Loucy (cell line): ENCODE measurements around the gene VSX2.

Source experiments
- H2AFZ ChIP-seq: fragments of 200-600 bp; sonication (generic); 2 replicates; pipeline ENCODE4 v1.6.0; 2016; ENCODE audit warnings: antibody characterized with exemption, mild to moderate bottlenecking, low read length, moderate library complexity
- H3F3A ChIP-seq: fragments of 200-600 bp; 2 replicates; pipeline ENCODE4 v1.6.0; 2016; ENCODE audit warnings: antibody characterized with exemption, low read depth, mild to moderate bottlenecking
- H3K27me3 ChIP-seq: fragments of 200-600 bp; sonication (generic); 2 replicates; pipeline ENCODE4 v1.6.1; 2014; ENCODE audit warnings: low read length, mild to moderate bottlenecking; ENCODE audit not compliant: insufficient read depth, poor library complexity, severe bottlenecking
- H3K36me3 ChIP-seq: fragments of 200-600 bp; sonication (generic); 2 replicates; pipeline ENCODE4 v1.6.1; 2016; ENCODE audit warnings: low read length; ENCODE audit not compliant: insufficient read depth
- H3K4me1 ChIP-seq: fragments of 200-600 bp; sonication (generic); 2 replicates; pipeline ENCODE4 v1.5.1; 2014; ENCODE audit warnings: low read length, mild to moderate bottlenecking; ENCODE audit not compliant: insufficient read depth, poor library complexity, severe bottlenecking
- H3K4me2 ChIP-seq: fragments of 200-600 bp; sonication (generic); 2 replicates; pipeline ENCODE4 v1.6.0; 2014; ENCODE audit warnings: antibody characterized with exemption, low read length, low read depth, mild to moderate bottlenecking; ENCODE audit not compliant: poor library complexity, severe bottlenecking
- H3K4me3 ChIP-seq: fragments of 200-600 bp; sonication (generic); 2 replicates; pipeline ENCODE4 v1.5.1; 2014; ENCODE audit warnings: low read length, mild to moderate bottlenecking, mixed read lengths; ENCODE audit not compliant: poor library complexity, severe bottlenecking
- H3K79me2 ChIP-seq: fragments of 200-600 bp; sonication (generic); 2 replicates; pipeline ENCODE4 v1.6.1; 2014; ENCODE audit warnings: low read length; ENCODE audit not compliant: insufficient read depth
- H3K9ac ChIP-seq: fragments of 200-600 bp; sonication (generic); 2 replicates; pipeline ENCODE4 v1.6.0; 2014; ENCODE audit warnings: mild to moderate bottlenecking, low read depth, low read length, moderate library complexity; ENCODE audit not compliant: poor library complexity, severe bottlenecking
- H3K9me2 ChIP-seq: fragments of 200-600 bp; sonication (generic); replicated peaks from 2 replicates; pipeline ENCODE4 v1.6.1; 2016; ENCODE audit warnings: low read depth, low read length, mixed read lengths
- H3K9me3 ChIP-seq: fragments of 200-600 bp; sonication (generic); 2 replicates; pipeline ENCODE4 v1.6.1; 2014; ENCODE audit warnings: mild to moderate bottlenecking, antibody characterized with exemption, low read length, low read depth; ENCODE audit not compliant: insufficient read depth
- H4K20me1 ChIP-seq: fragments of 200-600 bp; sonication (generic); 2 replicates; pipeline ENCODE4 v1.6.0; 2014; ENCODE audit warnings: antibody characterized with exemption, low read length, mild to moderate bottlenecking; ENCODE audit not compliant: insufficient read depth, poor library complexity, severe bottlenecking
- CTCF ChIP-seq: fragments of 200-600 bp; sonication (generic); conservative IDR thresholded peaks from 2 replicates; pipeline ENCODE4 v1.5.1; 2014; ENCODE audit warnings: mild to moderate bottlenecking, antibody characterized with exemption, low read length
- EZH2phosphoT487 ChIP-seq: fragments of 200-600 bp; IDR thresholded peaks from 2 replicates; pipeline ENCODE4 v1.6.1; 2018; ENCODE audit warnings: antibody characterized with exemption, mild to moderate bottlenecking, moderate library complexity, borderline replicate concordance

The VSX2 gene

GRCh38 chr14:74258764-74259035 is 19.5 kb downstream of the VSX2 start:
- Histone ChIP-seq H3K9ac (no peak overlapping the region), H3K4me3 (no peak overlapping the region), H3K4me2 (no peak overlapping the region), H3F3A (no peaks in the 10 kb centered on the region), H3K27me3 (no peaks in the 10 kb centered on the region), H4K20me1 (no peaks in the 10 kb centered on the region), H3K4me1 (peaks cover 9% of the 10 kb centered on the region), H3K36me3 (no peaks in the 10 kb centered on the region), H3K79me2 (no peaks in the 10 kb centered on the region), H2AFZ (no peak overlapping the region), H3K9me3 (no peaks in the 10 kb centered on the region), H3K9me2 (no peaks in the 10 kb centered on the region)
- TF ChIP-seq CTCF = no peak
- TF ChIP-seq EZH2phosphoT487 = no peak

- H2AFZ ChIP-seq = no peak overlapping the region
- H3K4me2 ChIP-seq = no peak overlapping the region
- H3K9me3 ChIP-seq = no peaks in the 10 kb centered on the region
- H3K4me1 ChIP-seq = peaks cover 9% of the 10 kb centered on the region
- no peak overlapping the region for H3K4me3 ChIP-seq
- H3K79me2 ChIP-seq = no peaks in the 10 kb centered on the region
- H3K36me3 ChIP-seq = no peaks in the 10 kb centered on the region
- no peak for TF ChIP-seq EZH2phosphoT487
- no peak for TF ChIP-seq CTCF
- no peaks in the 10 kb centered on the region for H3K9me2 ChIP-seq
- H4K20me1 ChIP-seq = no peaks in the 10 kb centered on the region
- H3K27me3 ChIP-seq = no peaks in the 10 kb centered on the region
- no peaks in the 10 kb centered on the region for H3F3A ChIP-seq
- no peak overlapping the region for H3K9ac ChIP-seq
Measured at GRCh38 chr14:74259513-74259912, 20.3 kb downstream of the VSX2 start.

DNA sequence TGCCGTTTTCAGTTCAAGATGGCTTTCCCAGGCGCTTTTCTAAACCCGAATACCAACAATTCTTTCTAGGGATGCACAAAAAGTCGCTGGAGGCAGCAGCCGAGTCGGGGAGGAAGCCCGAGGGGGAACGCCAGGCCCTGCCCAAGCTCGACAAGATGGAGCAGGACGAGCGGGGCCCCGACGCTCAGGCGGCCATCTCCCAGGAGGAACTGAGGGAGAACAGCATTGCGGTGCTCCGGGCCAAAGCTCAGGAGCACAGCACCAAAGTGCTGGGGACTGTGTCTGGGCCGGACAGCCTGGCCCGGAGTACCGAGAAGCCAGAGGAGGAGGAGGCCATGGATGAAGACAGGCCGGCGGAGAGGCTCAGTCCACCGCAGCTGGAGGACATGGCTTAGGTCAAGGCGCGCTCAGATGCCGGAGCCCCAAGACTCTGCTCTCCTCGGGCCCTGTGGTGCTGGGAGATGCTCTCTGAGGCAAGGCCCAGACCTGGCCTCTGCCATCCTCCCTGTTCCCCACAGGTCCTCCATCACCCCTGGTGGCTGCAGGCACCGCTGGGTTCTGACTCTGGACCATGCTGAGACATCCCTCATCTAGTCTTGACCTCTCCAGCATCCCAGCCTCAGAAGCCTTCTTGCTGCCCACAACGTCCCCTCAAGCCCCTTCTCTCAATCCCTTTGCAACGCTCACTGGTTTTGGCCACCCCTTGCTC is 21.4 kb downstream of the VSX2 start:
- TF ChIP-seq EZH2phosphoT487 (no peak), CTCF (no peak)
- no peaks in the 10 kb centered on the region for H3K9me2 ChIP-seq
- H3F3A ChIP-seq = no peaks in the 10 kb centered on the region
- H3K9ac ChIP-seq = no peak overlapping the region
- no peaks in the 10 kb centered on the region for H3K79me2 ChIP-seq
- no peaks in the 10 kb centered on the region for H3K27me3 ChIP-seq
- no peak overlapping the region for H3K4me3 ChIP-seq
- H3K36me3 ChIP-seq = no peaks in the 10 kb centered on the region
- no peak overlapping the region for H2AFZ ChIP-seq
- H3K4me1 ChIP-seq = peaks cover 9% of the 10 kb centered on the region
- no peaks in the 10 kb centered on the region for H4K20me1 ChIP-seq
- no peaks in the 10 kb centered on the region for H3K9me3 ChIP-seq
- H3K4me2 ChIP-seq = no peak overlapping the region
